HepG2 (cell line): ENCODE data around the gene TMEM132E. TPM values are rescaled to one million over a fixed set of nuclear protein-coding genes. Genes with fewer than 3 reads are reported as not detected.

Experiments used
- ATAC-seq: fragments of 200-7000 bp; cut with Tn5 transposase; 3 replicates; pipeline ENCODE4 v1.9.1; 2020; ENCODE audit warnings: mild to moderate bottlenecking, moderate library complexity
- BruUV-seq: library from RNA; stranded (reverse); fragments of 400-500 nt; replicated peaks from 2 replicates; lab custom pipeline; 2021; lab: Mats Ljungman, UMichigan
- CTCF ChIA-PET: fragments of 300-600 bp; formaldehyde crosslinking; extraction: SDS; loops from one replicate; lab custom pipeline; 2021; ENCODE audit warnings: low total read pairs, inconsistent platforms, low intra/inter-chr PET ratio; lab: Yijun Ruan, JAX
- POLR2A ChIA-PET: fragments of 350-600 bp; sonication (Branson Sonifier 250); formaldehyde crosslinking; loops from one replicate; lab custom pipeline; 2020; ENCODE audit warnings: antibody characterized with exemption, inconsistent platforms; lab: Yijun Ruan, JAX
- DNase-seq: peaks from one replicate; pipeline ENCODE4 v3.0.0-alpha.2; 2015; ENCODE audit warnings: low spot score
- FAIRE-seq: peaks from 3 replicates; lab custom pipeline; 2011; peaks lifted over from hg19 to GRCh38; lab: Jason Lieb, UNC
- H2AFZ ChIP-seq: one replicate; pipeline ENCODE4 v1.6.1; 2011; ENCODE audit warnings: low read length, inconsistent platforms
- H3K27ac ChIP-seq: fragments of 300-600 bp; 3 replicates; pipeline ENCODE4 v1.8.0; 2011; ENCODE audit warnings: mixed run types, mild to moderate bottlenecking, mixed read lengths, low read length, inconsistent platforms; ENCODE audit not compliant: insufficient read depth; ENCODE audit errors: extremely low read length
- H3K27me3 ChIP-seq, 2 experiments: fragments of 200-600 bp in 1 of 2; 2 replicates in 1 of 2; 3 replicates in 1 of 2; pipeline versions ENCODE4 v1.6.0 to v1.8.0; 2011; ENCODE audit warnings: low read length in 2 of 2, mild to moderate bottlenecking in 2 of 2, moderate library complexity in 2 of 2, inconsistent platforms in 1 of 2; ENCODE audit not compliant: insufficient read depth in 2 of 2, control insufficient read depth in 1 of 2
- H3K36me3 ChIP-seq, 2 experiments: fragments of 200-600 bp in 1 of 2; replicated peaks in 1 of 2; 2 replicates in 1 of 2; 3 replicates in 1 of 2; pipeline versions ENCODE4 v1.5.1 to v1.8.0; 2011; ENCODE audit warnings: low read length in 2 of 2, inconsistent platforms in 1 of 2; ENCODE audit not compliant: insufficient read depth in 2 of 2, control insufficient read depth in 1 of 2
- H3K4me1 ChIP-seq: 2 replicates; pipeline ENCODE4 v1.5.1; 2012; ENCODE audit warnings: low read length, inconsistent platforms; ENCODE audit not compliant: insufficient read depth
- H3K4me2 ChIP-seq: 2 replicates; pipeline ENCODE4 v1.6.0; 2011; ENCODE audit warnings: low read depth, low read length, inconsistent platforms
- H3K4me3 ChIP-seq, 3 experiments: fragments of 200-600 bp in 1 of 3; sonication (generic), shearing (Covaris generic) in 1 of 3; replicated peaks in 1 of 3; 2 replicates each; pipeline ENCODE4 v1.5.1; 2011 to 2016; ENCODE audit warnings: low read length in 3 of 3, inconsistent platforms in 2 of 3, low read depth in 2 of 3, mild to moderate bottlenecking in 2 of 3, control low read depth in 1 of 3, mixed read lengths in 1 of 3; ENCODE audit not compliant: insufficient read depth in 1 of 3
- H3K79me2 ChIP-seq: one replicate; pipeline ENCODE4 v1.6.1; 2011; ENCODE audit warnings: low read length, inconsistent platforms; ENCODE audit not compliant: insufficient read depth
- H3K9ac ChIP-seq: 2 replicates; pipeline ENCODE4 v1.6.0; 2011; ENCODE audit warnings: mild to moderate bottlenecking, low read depth, low read length, inconsistent platforms; ENCODE audit not compliant: insufficient read depth
- H3K9me3 ChIP-seq: 2 replicates; pipeline ENCODE4 v1.5.1; 2012; ENCODE audit warnings: mild to moderate bottlenecking, low read length
- H4K20me1 ChIP-seq: 2 replicates; pipeline ENCODE4 v1.6.0; 2011; ENCODE audit warnings: inconsistent platforms, mild to moderate bottlenecking, low read length, moderate library complexity; ENCODE audit not compliant: insufficient read depth
- AKNA ChIP-seq: sonication (generic); formaldehyde crosslinking; IDR thresholded peaks from 2 replicates; pipeline ENCODE4 v1.4.0; 2020; ENCODE audit warnings: missing genetic modification reagents, borderline replicate concordance
- ETS1 ChIP-seq: sonication (generic); formaldehyde crosslinking; IDR thresholded peaks from 2 replicates; pipeline ENCODE4 v1.4.0; 2020; ENCODE audit warnings: missing genetic modification reagents
- GMEB2 ChIP-seq: IDR thresholded peaks from 2 replicates; pipeline ENCODE4 v1.6.1; 2016; ENCODE audit warnings: missing biosample characterization, missing genetic modification reagents, low read depth
- MAFF ChIP-seq: IDR thresholded peaks from 2 replicates; pipeline ENCODE4 v1.6.1; 2011; ENCODE audit warnings: low read depth, low read length, improper control_type of control experiment
- PRDM10 ChIP-seq: sonication (generic); formaldehyde crosslinking; IDR thresholded peaks from 2 replicates; pipeline ENCODE4 v1.4.0; 2020; ENCODE audit warnings: low read depth, missing genetic modification reagents
- SMC3 ChIP-seq: IDR thresholded peaks from 2 replicates; pipeline ENCODE4 v1.6.1; 2011; ENCODE audit warnings: low read length, improper control_type of control experiment
- SNAPC2 ChIP-seq: sonication (generic); formaldehyde crosslinking; IDR thresholded peaks from 2 replicates; pipeline ENCODE4 v1.8.1; 2022; ENCODE audit warnings: mild to moderate bottlenecking, missing genetic modification reagents
- TAF1 ChIP-seq: sonication (generic); formaldehyde crosslinking; IDR thresholded peaks from 2 replicates; pipeline ENCODE4 v1.4.0; 2020; ENCODE audit warnings: missing genetic modification reagents
- ZNF350 ChIP-seq: sonication (generic); formaldehyde crosslinking; IDR thresholded peaks from 2 replicates; pipeline ENCODE4 v1.4.0; 2020; ENCODE audit warnings: mild to moderate bottlenecking, low read depth, missing genetic modification reagents, borderline replicate concordance
- WGBS: methylation state at CpG from one replicate; pipeline ENCODE4 v1.1.6; 2017; ENCODE audit warnings: low lambda C conversion rate; 5-methylcytosine and 5-hydroxymethylcytosine counted together
- in situ Hi-C: cut with HindIII; loops from 2 replicates; pipeline ENCODE4 v1.10.0; 2017; ENCODE audit warnings: low pct_unique_long_range_greater_than_20kb; ENCODE audit not compliant: extremely low pct_ligation_motif_present
- intact Hi-C: fragments of 100-400 bp; cut with micrococcal nuclease; formaldehyde crosslinking; loops from one replicate; pipeline ENCODE4 v1.10.0; 2022; ENCODE audit not compliant: unreplicated experiment
- polyA plus RNA-seq, 8 experiments: library from polyadenylated mRNA; depleted of rRNA in 3 of 8; stranded (reverse) in 7 of 8; unstranded in 1 of 8; fragments of >200 nt; fragmentation: Illumina TruSeq in 4 of 8; extraction: Trizol in 4 of 8; gene quantifications; 2 replicates each; pipeline versions ENCODE4 v1.2.1 to v1.2.3, GENCODE V29; 2011 to 2016; ENCODE audit warnings: low read depth in 4 of 8, missing spikeins in 1 of 8, mixed read lengths in 1 of 8; ENCODE audit not compliant: insufficient read depth in 1 of 8
- total RNA-seq, 5 experiments: library from RNA; depleted of rRNA; stranded (reverse); fragments of >200 nt; fragmentation: Illumina TruSeq; extraction: Trizol; gene quantifications; 2 replicates each; pipeline ENCODE4 v1.2.3, GENCODE V29; 2016; ENCODE audit warnings: low read depth in 1 of 5

Gene TMEM132E
- total and polyA plus RNA-seq, 2 of the 13 experiments (the other 11 are each of a cell fraction or from before 2014, with no cell fraction given): not detected

- TF ChIP-seq AKNA (CRISPR knock-in tag) (no peak), SMC3 (no peak)
- TF ChIP-seq, all 625 proteins: peak for 0
These were observed 34.0 kb downstream of the TMEM132E start (continued) for GRCh38 chr17:34613064-34614019.

GRCh38 chr17:34614698-34615097, 35.3 kb downstream of the TMEM132E start:
- Histone ChIP-seq H3K27me3 (peaks cover 1 to 10% of the 10 kb centered on the region in 2 experiments; a peak in 2 of 5 replicates), H3K4me1 (no peaks in the 10 kb centered on the region), H3K9me3 (no peaks in the 10 kb centered on the region), H3K4me2 (no peak overlapping the region), H3K27ac (no peak overlapping the region), H2AFZ (no peak overlapping the region), H3K36me3 (no peaks in the 10 kb centered on the region), H3K4me3 (no peak overlapping the region), H4K20me1 (no peaks in the 10 kb centered on the region), H3K79me2 (no peaks in the 10 kb centered on the region), H3K9ac (no peak overlapping the region)
- BruUV-seq: no TSS peak
- in situ Hi-C loops (no loop called here), intact Hi-C loops (no loop called here)
- ChIA-PET POLR2A (no interaction called here), CTCF (no interaction called here)
- no peak for FAIRE-seq
- no peak; the same call in 2 of the 3 replicates for ATAC-seq
- 0% methylated on average over 1 of the region's 1 CpG for WGBS
- DNase-seq: no peak
- TF ChIP-seq ZNF350 (no peak), PRDM10 (CRISPR knock-in tag) (no peak), ETS1 (CRISPR knock-in tag) (no peak), SNAPC2 (CRISPR knock-in tag) (no peak), MAFF (no peak), TAF1 (no peak), GMEB2 (CRISPR knock-in tag) (no peak)
